HG03432 (cell line): Measurements from ENCODE around the gene SYNGAP1.
"Not testable (repeated sequence)": the region's sequence is repeated elsewhere in the genome, so short reads cannot be mapped to it uniquely, and the experiment has no call there.

Experiments
- ATAC-seq: cut with Tn5 transposase; IDR thresholded peaks from one replicate; pipeline ENCODE4 v1.9.1; 2021; ENCODE audit warnings: mild to moderate bottlenecking, moderate library complexity; ENCODE audit not compliant: unreplicated experiment

The SYNGAP1 gene

DNA sequence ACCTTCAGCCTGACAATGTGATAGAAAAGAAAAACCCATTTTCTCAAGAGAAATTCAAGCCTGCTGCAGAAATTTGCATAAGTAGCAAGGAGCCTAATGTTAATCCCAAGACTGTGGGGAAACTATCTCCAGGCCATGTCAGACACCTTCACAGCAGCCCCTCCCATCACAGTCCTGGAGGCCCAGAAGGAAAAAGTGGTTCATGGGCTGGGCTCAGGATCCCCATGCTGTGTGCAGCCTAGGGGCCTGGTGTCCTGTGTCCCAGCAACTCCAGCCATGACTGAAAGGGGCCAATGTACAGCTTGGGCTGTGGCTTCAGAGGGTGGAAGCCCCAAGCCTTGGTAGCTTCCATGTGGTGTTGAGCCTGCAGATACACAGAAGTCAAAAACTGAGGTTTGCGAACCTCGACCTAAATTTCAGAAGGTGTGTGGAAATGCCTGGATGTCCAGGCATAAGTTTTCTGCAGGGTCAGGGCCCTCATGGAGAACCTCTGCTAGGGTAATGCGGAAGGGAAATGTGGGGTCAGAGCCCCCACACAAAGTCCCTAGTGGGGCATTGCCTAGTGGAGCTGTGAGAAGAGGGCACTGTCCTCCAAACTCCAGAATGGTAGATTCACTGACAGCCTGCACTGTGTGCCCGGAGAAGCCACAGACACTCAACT is 46.3 kb downstream of the SYNGAP1 start:
- no peak for ATAC-seq

DNA sequence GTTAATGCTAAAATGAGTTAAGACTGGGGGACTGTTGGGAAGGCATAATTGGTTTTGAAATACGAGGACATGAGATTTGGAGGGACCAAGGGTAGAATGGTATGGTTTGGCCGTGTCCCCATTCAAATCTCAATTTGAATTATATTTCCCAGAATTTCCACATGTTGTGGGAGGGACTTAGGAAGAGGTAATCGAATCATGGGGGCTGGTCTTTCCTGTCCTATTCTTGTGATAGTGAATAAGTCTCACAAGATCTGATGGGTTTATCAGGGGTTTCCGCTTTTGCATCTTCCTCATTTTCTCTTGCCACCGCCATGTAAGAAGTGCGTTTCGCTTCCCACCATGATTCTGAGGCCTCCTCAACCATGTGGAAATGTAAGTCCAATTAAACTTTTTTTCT is 47.2 kb downstream of the SYNGAP1 start:
- ATAC-seq = no peak

DNA sequence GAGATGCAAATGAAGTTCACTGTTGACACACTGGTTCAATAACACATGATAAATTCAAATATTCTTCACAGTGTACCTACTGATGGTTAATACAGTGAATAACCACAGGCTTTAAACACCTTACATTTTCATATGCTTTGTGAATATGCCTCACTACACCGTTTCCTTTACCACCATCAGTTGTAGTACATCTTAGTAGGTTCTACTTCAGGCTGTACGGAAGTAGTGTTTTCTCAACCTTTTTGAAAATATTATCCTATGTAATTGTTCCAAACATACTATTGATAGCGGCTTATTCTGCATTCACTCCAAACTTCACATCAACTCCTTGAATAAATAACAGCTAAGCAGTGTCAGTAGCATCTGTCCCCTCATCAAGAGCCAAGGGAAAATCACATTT is 49.8 kb downstream of the SYNGAP1 start:
- ATAC-seq = no peak

DNA sequence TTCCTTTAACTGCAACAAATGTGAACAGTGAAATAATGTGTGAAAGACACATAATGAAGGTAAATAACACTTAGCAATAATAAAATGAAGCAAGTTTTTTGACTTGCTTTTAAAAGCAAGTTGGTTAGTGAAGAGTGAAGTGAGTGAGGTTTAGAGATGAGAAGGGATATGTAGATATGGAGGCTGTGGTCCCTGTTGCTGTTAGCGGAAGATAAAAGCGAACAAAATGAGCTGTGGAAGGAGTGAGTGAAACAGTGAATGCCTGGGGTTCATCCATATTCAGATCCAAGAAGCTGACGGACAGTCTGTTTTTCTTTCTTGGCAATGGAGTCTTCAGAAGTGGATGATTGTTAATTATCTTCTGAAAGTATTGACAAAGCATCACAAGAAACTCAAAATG is 58.0 kb downstream of the SYNGAP1 start:
- ATAC-seq = no peak

DNA sequence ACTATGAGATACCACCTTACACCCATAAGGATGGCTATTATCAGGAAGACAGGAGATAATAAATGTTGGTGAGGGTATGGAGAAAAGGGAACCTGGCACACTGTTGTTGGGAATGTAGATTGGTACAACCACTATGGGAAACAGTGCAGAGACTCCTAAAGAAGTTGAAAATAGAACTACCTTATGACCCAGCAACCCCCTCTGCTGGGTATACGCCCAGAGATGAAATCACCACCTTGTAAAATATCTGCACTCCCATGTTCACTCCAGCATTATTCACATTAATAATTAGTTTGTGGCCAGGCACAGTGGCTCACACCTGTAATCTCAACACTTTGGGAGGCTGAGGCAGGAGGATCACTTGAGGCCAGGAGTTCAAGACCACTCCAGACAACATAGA is 61.3 kb downstream of the SYNGAP1 start:
- ATAC-seq = no peak

DNA sequence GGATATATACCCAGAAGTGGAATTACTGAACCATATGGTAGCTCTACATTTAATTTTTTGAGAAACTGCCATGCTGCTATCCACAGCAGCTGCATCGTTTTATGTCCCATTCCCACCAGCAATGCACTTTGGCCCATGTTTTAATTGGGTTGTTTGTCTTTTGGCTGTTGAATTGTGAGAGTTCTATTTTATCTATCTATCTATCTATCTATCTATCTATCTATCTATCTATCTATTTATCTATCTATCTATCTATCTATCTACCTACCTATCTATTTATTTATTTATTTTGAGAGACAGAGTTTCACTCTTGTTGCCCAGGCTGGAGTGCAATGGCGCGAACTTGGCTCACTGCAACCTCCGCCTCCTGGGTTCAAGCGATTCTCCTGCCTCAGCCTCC is 62.8 kb downstream of the SYNGAP1 start:
- not testable (repeated sequence) for ATAC-seq

DNA sequence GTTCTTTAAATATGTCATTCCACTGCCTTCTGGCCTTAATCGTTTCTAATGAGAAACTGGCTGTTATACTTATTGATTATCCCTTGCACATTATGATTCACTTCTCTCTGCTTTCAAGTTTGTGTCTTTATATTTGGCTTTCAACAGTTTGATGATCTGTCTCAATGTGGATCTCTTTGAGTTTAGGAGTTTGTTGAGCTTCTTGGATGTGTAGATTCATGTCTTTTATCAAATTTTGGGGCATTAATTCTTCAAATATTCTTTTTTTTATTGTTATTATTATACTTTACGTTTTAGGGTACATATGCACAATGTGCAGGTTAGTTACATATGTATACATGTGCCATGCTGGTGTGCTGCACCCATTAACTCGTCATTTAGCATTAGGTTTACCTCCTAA is 63.8 kb downstream of the SYNGAP1 start:
- ATAC-seq = no peak

DNA sequence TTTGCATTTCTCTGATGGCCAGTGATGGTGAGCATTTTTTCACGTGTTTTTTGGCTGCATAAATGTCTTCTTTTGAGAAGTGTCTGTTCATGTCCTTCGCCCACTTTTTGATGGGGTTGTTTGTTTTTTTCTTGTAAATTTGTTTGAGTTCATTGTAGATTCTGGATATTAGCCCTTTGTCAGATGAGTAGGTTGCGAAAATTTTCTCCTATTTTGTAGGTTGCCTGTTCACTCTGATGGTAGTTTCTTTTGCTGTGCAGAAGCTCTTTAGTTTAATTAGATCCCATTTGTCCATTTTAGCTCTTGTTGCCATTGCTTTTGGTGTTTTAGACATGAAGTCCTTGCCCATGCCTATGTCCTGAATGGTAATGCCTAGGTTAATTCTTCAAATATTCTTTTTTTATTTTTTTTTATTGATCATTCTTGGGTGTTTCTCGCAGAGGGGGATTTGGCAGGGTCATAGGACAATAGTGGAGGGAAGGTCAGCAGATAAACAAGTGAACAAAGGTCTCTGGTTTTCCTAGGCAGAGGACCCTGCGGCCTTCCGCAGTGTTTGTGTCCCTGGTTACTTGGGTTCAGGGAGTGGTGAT is 64.9 kb downstream of the SYNGAP1 start:
- not testable (repeated sequence) for ATAC-seq

DNA sequence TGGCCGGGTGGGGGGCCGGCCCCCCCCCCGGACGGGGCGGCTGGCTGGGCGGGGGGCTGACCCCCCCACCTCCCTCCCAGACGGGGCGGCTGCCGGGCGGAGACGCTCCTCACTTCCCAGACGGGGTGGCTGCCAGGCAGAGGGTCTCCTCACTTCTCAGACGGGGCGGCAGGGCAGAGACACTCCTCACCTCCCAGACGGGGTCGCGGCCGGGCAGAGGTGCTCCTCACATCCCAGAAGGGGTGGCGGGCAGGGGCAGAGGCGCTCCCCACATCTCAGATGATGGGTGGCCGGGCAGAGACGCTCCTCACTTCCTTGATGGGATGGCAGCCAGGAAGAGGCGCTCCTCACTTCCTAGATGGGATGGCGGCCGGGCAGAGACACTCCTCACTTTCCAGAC is 65.8 kb downstream of the SYNGAP1 start:
- not testable (repeated sequence) for ATAC-seq

DNA sequence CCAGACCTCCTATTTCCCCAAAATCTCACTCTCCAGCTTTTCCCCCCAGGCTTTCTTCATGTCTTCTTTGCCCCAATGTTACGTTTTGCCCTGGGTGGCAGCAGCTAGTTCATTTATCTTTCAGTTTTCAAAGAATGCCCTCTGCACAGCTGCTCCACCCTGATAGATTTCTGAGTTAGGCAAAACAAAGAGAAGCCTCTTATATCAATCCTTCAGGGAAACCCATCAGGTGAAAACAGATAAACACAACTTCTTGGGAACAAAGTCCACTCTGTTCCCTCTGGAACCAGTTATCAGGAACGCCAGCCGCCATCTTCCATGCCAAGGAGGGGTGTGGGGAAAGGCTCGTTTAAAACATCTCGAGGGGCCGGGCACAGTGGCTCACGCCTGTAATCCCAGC is 68.5 kb downstream of the SYNGAP1 start:
- ATAC-seq = no peak

DNA sequence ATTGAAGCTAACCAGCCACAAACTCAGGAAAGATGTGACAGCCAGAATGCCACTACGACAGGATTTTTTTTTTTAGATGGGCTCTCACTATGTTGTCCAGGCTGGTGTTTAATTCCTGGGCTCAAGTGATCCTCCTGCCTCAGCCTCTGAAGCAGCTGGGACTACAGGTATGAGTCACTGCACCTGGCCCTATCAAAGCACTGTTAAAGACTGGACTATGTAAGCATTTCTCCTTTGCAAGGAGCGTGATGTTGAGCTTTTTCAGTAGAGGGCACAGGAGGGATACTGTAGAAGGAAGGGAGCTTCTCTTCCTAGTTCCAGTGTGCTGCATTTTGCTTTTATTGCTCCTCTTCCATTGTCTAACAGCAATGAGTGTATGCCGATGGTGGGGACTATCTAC is 70.3 kb downstream of the SYNGAP1 start:
- ATAC-seq = no peak

DNA sequence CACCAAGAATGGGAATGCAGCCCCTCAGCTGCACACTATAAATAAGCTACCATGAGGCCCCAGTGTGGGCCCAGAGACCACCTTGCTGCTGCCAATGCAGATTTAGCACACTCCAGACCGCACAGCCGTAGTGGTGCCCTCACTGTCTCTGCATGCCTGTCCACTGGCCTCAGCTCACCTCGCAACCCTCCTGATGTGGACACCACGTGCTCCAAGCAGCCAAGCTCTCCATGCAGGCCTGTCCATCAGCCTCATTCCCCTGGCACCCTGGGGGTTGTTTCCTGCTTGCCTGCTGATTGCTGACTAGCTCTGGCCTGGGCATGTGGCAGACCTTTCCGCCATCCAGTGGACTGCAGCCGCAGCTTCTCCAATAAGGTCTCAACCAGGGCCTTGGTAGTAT is 70.8 kb downstream of the SYNGAP1 start:
- no peak for ATAC-seq

DNA sequence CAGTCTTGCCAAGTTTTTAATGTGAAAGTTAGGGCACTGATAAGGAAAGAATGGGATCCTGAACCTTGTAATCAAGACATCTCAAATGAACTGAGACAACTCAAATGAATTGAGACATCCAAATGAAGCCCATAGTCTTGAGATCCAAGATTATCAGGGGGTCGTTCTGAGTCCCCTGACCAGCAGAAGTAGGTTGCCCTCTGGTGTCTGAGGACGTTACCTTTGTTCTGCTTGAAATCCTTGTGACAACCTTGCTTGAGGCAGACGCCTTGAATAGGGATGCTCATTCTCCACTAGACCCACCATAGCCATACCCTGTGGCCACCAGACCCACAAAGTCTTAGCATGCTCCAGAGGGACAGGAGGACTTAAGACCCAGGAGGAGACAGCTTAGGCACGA is 72.2 kb downstream of the SYNGAP1 start:
- no peak for ATAC-seq

DNA sequence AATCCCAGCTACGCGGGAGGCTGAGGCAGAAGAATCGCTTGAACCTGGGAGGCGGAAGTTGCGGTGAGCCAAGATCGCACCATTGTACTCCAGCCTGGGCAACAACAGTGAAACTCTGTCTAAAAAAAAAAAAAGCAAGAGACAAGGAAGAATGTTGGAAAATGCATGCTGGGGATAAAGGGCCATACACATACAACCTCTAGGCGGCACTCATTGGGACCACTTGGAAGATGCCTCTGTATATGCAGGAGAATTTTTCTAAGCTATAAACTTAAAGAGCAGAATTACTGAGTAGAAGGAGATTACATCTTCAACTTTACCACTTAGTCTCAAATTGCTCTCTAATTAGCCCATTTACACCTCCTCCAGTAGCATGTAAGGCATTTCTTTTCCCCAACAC is 77.3 kb downstream of the SYNGAP1 start:
- no peak for ATAC-seq

DNA sequence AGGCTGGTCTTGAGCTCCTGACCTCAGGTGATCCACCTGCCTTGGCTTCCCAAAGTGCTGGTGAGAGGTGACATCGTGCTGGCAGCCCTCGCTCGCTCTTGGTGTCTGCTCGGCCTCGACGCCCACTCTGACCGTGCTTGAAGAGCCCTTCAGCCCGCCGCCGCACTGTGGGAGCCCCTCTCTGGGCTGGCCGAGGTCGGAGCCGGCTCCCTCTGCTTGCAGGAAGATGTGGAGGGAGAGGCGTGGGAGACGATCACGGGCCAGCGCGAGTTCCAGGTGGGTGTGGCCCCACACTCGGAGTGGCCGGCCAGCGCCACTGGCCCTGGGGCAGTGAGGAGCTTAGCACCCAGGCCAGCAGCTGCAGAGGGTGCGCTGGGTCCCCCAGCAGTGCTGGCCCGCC is 82.6 kb downstream of the SYNGAP1 start:
- ATAC-seq = no peak

DNA sequence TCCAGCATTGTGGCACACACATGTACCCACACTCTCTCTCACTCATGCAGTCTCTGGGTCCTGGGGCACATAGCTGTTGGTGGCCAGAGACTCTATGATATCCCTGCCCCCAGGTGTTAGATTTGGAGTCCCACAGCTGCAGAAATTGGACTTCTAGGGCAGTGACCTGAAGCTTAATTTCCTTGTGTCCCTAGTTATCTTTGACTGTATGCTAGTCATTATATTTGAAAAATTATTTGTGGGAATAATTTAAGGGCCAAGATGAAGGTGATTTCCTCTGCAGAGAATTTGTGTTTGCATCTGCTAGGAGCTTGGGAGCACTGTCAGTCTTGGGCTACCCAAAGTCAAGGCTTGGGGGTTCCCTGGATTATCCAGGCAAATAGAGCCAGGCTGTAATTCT is 84.6 kb downstream of the SYNGAP1 start:
- no peak for ATAC-seq
